GM19035 (cell line): Measurements from ENCODE around the gene SMARCD1.
"Not testable (repeated sequence)": the region's sequence is repeated elsewhere in the genome, so short reads cannot be mapped to it uniquely, and the experiment has no call there.

ENCODE experiments used
- ATAC-seq: cut with Tn5 transposase; IDR thresholded peaks from one replicate; pipeline ENCODE4 v1.9.1; 2021; ENCODE audit not compliant: unreplicated experiment

Gene SMARCD1

DNA sequence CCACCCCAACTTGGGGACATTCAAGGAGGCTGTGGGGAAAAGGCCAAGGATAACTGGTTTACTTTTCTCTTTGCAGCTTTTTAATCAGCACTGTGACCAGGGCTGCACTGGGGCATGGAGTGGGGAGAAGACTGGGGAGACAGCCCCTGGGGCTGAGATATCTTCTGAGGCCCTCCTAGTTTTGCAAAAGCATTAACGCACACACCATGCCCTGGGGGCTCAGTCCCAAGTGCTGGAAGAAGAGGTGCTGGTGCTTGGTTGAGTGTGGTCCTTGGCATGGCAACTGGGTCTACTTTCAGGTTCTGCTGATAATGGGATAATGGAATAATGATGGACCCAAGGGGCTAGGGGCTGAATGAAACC lies 9.4 kb upstream of the SMARCD1 start:
- ATAC-seq: no peak

DNA sequence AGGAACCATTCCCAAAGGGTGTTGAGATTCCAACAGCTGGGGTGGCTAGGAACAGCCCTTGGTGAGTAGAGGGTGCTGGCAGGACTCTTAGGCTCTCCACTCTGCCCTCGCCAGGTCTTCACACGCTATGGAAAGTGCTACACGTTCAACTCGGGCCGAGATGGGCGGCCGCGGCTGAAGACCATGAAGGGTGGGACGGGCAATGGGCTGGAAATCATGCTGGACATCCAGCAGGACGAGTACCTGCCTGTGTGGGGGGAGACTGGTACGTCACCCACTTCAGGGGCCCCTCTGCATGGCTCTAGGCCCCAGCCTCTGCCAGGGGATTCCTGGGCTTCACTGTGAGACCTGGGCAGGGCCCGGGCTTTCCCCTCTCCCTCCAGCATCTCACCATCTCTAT lies 8.0 kb upstream of the SMARCD1 start:
- ATAC-seq: no peak

DNA sequence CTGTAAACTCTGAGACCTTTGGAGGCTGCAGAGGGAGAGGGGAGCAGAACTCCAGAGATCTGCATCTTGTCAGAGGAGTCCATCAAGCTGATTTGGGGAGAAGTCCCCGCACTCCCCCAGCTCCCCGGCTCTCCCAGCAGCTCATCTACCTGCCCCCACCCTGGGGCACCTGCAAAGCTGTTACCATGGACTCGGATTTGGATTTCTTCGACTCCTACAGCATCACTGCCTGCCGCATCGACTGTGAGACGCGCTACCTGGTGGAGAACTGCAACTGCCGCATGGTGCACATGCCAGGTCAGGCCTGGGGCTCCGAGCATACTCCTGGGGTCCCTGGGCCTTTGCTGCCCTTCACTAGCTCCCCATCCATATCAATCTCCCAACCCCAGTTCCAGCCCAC lies 6.9 kb upstream of the SMARCD1 start:
- ATAC-seq: no peak

DNA sequence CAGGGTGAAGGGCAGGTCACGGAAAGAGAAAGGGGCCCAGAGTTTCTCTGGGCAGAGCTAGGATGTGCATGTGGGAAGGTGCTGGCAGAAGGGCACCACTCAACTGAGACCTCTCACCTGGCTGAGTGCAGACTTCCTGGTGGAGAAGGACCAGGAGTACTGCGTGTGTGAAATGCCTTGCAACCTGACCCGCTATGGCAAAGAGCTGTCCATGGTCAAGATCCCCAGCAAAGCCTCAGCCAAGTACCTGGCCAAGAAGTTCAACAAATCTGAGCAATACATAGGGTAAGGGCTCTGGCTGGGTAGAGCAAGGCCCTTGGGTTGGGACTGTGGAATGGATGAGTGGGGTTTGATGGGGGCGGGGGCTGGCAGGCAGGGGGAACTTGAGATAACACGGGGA lies 5.4 kb upstream of the SMARCD1 start:
- no peak for ATAC-seq

GRCh38 chr12:50081096-50081808 lies 3.9 kb upstream of the SMARCD1 start:
- no peak for ATAC-seq

- ATAC-seq: no peak
Observed at GRCh38 chr12:50082644-50083043, 2.5 kb upstream of the SMARCD1 start.

DNA sequence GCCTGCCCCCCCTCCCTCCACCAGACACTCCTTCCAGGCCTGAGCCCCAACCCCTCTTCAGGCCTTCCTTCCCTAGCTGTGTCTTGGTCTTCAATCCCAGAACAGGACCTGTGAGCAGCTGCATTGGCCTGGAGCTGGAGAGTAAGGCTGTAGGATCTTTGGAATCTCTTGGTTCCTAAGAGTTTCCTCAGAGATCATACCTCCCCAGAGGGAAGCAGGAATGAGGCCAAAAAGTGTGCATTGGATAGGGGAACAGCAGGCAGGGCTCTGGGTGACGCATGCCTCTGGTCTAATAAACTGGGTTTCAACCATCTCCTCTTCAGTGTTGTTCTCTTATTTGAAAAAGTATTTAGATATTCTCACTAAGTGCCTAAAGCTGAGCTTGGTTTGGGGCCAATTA lies 1.8 kb upstream of the SMARCD1 start:
- ATAC-seq: no peak

DNA sequence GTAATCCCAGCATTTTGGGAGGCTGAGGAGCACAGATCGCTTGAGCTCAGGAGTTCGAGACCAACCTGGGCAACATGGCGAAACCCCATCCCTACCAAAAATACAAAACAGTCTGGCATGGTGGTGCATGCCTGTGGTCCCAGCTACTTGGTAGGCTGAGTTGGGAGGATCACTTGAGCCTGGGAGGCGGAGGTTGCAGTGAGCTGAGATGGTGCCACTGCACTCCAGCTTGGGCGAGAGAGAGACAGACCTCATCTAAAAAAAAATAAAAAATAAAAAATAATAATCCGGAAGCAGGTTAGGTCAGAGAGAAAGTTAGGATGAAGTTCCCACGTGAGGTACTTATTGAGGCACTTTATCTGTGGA lies 750 bp upstream of the SMARCD1 start:
- ATAC-seq: not testable (repeated sequence)

- no peak for ATAC-seq
Observed at GRCh38 chr12:50085615-50086072, 502 bp downstream of the SMARCD1 start.

DNA sequence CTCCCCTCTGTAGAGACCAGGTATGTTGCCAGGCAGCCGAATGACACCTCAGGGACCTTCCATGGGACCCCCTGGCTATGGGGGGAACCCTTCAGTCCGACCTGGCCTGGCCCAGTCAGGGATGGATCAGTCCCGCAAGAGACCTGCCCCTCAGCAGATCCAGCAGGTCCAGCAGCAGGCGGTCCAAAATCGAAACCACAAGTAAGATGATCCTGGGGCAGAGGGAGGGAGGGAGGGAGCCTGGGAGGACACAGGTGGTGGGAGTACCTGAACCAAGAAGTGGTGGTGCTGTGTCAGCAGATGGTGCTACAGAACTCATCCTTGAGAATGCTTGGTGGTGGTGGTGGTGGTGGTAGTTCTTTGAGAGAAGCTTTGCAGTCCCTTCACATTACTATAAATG lies 1.0 kb downstream of the SMARCD1 start:
- ATAC-seq: no peak

- no peak for ATAC-seq
Observed at GRCh38 chr12:50087151-50087550, 2.0 kb downstream of the SMARCD1 start.

DNA sequence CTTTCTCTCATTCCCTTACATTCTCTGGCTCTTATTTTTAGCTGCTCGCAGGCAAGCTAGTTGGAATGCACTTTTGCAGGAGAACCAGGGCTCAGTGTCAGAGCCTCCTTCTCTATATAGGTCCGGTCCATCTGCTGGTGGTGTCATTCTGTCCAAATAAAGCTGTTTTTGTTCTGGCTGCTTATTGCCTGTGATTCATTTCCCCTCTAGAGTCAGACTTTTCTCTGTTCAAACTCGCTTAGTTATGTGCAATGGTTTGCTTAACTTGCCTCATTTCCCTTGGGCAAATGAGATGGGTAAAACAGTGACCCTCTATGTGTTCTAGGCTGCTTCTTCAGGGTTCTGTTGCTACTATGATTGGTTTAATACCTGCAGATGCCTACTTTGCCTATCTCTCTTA lies 2.9 kb downstream of the SMARCD1 start:
- ATAC-seq: no peak

DNA sequence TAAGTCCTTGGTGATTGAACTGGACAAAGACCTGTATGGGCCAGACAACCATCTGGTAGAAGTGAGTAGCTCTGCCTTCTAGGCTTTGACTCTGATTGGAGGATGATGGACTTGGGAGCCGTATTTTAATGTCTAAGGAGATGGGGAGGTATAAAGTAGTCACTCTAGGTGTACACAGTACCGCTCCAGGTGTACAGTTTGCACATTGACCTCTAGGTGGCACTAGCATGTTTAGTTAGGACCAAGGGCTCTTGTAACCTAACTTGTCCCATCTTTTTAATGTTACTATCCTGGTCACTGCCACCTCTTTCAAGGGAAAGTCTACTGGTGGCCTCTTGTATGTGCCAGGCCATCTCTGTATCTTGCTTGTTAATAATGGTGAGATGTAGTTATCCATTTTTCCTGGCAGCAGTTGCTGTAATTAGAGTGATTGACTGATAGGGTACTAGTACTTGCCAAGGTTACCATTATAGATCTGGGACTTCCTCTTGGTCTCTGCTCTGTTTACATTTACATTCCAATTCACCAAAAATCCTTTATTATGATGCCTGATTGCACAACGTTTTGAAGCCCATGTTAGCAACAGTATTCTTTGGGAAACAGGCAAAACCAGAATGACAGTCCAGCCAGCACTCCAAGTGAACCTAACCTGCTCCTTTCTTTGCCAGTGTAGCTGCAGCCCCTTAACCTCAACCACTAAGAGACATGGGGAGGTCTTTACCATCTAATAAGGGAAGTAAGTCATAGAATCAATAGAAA lies 3.6 kb downstream of the SMARCD1 start:
- no peak for ATAC-seq

GRCh38 chr12:50089730-50090129 lies 4.6 kb downstream of the SMARCD1 start:
- no peak for ATAC-seq

- ATAC-seq: no peak
Observed at GRCh38 chr12:50090391-50090790, 5.2 kb downstream of the SMARCD1 start.

- ATAC-seq: no peak
Observed at GRCh38 chr12:50097952-50098351, 12.8 kb downstream of the SMARCD1 start.

GRCh38 chr12:50099302-50100008 lies 14.3 kb downstream of the SMARCD1 start:
- ATAC-seq: no peak

GRCh38 chr12:50100561-50100960 lies 15.4 kb downstream of the SMARCD1 start:
- no peak for ATAC-seq

- ATAC-seq: no peak
Observed at GRCh38 chr12:50101663-50102062, 16.5 kb downstream of the SMARCD1 start.

GRCh38 chr12:50102131-50102531 lies 17.0 kb downstream of the SMARCD1 start:
- no peak for ATAC-seq

DNA sequence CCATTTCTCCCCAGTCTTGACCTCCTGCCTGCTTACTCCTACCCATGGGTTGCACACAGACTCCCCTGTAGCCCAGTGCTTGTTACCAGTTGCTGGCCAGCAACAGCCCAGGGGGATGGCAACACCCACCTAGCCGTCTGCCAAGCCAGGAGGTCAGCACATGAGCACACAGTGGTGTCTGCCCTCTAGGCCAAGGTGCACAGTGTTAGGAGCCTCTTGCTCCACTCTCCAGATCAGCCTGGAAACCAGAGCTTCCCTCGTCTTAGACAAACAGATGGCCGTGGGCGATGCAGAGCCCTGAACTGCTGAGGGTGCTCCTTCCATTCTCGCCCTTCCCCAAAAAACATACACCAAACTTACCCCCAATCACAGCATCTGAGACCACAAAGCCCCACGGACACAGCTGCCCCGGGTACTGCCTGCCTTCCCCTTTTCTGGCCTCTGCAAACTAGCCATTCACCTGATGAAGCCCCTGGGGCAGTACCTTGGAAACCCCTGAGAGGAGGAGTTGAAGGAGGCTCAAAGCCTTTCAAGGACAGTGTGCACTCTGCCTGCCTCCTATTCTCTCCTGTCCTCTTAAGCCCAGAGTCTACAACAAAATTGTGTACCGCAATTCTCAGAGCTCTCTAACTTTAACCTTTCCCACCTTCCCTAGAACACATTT lies 17.6 kb downstream of the SMARCD1 start:
- ATAC-seq: no peak

DNA sequence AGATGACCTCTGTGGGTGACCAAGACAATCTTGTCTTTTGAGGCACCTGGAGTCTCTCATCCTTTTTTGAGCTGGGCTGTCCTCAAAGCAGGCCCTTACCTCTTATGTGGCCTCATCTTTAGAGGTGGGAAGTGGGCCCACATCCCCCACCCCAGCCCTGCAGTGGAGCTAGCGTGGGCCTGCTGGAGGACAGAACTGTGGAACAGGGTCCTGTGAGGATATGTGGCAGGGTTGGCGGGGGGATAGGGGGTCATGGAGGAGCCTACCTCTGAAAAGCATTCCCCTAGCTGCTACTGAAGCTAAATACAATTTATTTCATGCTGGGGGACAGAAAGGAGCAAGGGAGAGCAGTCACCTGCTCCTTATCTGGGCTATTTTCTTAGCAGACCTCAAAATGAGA lies 18.2 kb downstream of the SMARCD1 start:
- ATAC-seq: no peak
